Hippocampal formation (tissue), 2 donors: ENCODE data around the gene GJB3.
"Not testable (repeated sequence)": the region's sequence is repeated elsewhere in the genome, so short reads cannot be mapped to it uniquely, and the experiment has no call there.

Source experiments
- DNase-seq, 2 donors: peaks; one replicate each; lab custom pipeline; 2025; lab: John Stamatoyannopoulos, UW

Gene GJB3

GRCh38 chr1:34781071-34781843 is at the start of gene GJB3:
Gene GJB3, plus strand, starts transcription at chr1:34781214. Its CDS starts 3,549 bp downstream, at chr1:34784763.
- no peak for DNase-seq

GRCh38 chr1:34732831-34733230 is 48.2 kb upstream of the GJB3 start:
- not testable (repeated sequence) for DNase-seq

GRCh38 chr1:34736692-34737091 is 44.3 kb upstream of the GJB3 start:
- no peak for DNase-seq

- DNase-seq = not testable (repeated sequence)
These were observed 43.8 kb upstream of the GJB3 start for GRCh38 chr1:34737236-34737635.

- no peak for DNase-seq
These were observed 41.4 kb upstream of the GJB3 start for GRCh38 chr1:34739613-34740012.

GRCh38 chr1:34740161-34740868 is 40.7 kb upstream of the GJB3 start:
- DNase-seq = no peak

GRCh38 chr1:34742667-34743270 is 38.2 kb upstream of the GJB3 start:
- peak; percentile 47 to 51 for DNase-seq

- DNase-seq = no peak
These were observed 37.2 kb upstream of the GJB3 start for GRCh38 chr1:34743775-34744174.

GRCh38 chr1:34744851-34745250 is 36.2 kb upstream of the GJB3 start:
- no peak for DNase-seq

GRCh38 chr1:34745666-34746065 is 35.3 kb upstream of the GJB3 start:
- DNase-seq = no peak

GRCh38 chr1:34746101-34746500 is 34.9 kb upstream of the GJB3 start:
- no peak for DNase-seq

GRCh38 chr1:34746785-34747637 is 34.0 kb upstream of the GJB3 start:
- no peak for DNase-seq

- no peak for DNase-seq
These were observed 33.4 kb upstream of the GJB3 start for GRCh38 chr1:34747638-34747941.

- no peak for DNase-seq
These were observed 31.0 kb upstream of the GJB3 start for GRCh38 chr1:34749992-34750391.

- DNase-seq = no peak
These were observed 30.4 kb upstream of the GJB3 start for GRCh38 chr1:34750610-34751009.

- DNase-seq = no peak
These were observed 27.9 kb upstream of the GJB3 start for GRCh38 chr1:34753163-34753562.

GRCh38 chr1:34754964-34755637 is 25.9 kb upstream of the GJB3 start, which contains the start of gene GJB5:
Gene GJB5, plus strand, starts transcription at chr1:34755047. Its CDS starts 2,284 bp downstream, at chr1:34757331.
- no peak for DNase-seq

GRCh38 chr1:34755961-34756360 is 25.1 kb upstream of the GJB3 start:
- DNase-seq = no peak

GRCh38 chr1:34757386-34757785 is 23.6 kb upstream of the GJB3 start:
- no peak for DNase-seq

- no peak for DNase-seq
These were observed 22.3 kb upstream of the GJB3 start for GRCh38 chr1:34758751-34759150.
